ENCODE data around the gene HPS5.

GRCh38 chr11:18314784-18315523 lies 7.0 kb downstream of the HPS5 start:
- no peak for TF ChIP-seq GATA2 (IDR thresholded peaks at IDR 0.05; ENCODE audit: low read depth, low read length)
- no peak for TF ChIP-seq GATA3 (IDR thresholded peaks at IDR 0.05; ENCODE audit: low read depth, low read length)
